Naive thymus-derived CD8-positive, alpha-beta T cell (primary cell): Measurements from ENCODE around the gene CCDC200. TPM values are rescaled to one million over a fixed set of nuclear protein-coding genes. Genes with fewer than 3 reads are reported as not detected.

Experiments used
- ATAC-seq, 2 donors: fragments of 150-1000 bp; cut with Tn5 transposase in 1 of 2; sonication (Bioruptor Pico), chemical (Tn5 transposase) in 1 of 2; 1 replicate in 1 of 2; 2 replicates in 1 of 2; pipeline ENCODE4 v1.10.0; 2021; ENCODE audit warnings: mild to moderate bottlenecking in 2 of 2, moderate library complexity in 2 of 2
- POLR2A ChIA-PET: fragments of 350-600 bp; sonication (Branson Sonifier 250); formaldehyde crosslinking; loops from one replicate; lab custom pipeline; 2021; ENCODE audit warnings: antibody characterized with exemption; lab: Charles Lee
- DNase-seq, 10 donors: peaks; one replicate each; pipeline versions ENCODE4 v3.0.0 to v3.0.0-alpha.2; 2020 to 2022
- H3K27ac Mint-ChIP-seq, 10 donors: one replicate each; pipeline ENCODE4 v1.8.0; 2020 to 2022; ENCODE audit warnings: mild to moderate bottlenecking in 10 of 10, mixed read lengths in 10 of 10, moderate library complexity in 4 of 10, inconsistent platforms in 1 of 10
- H3K27me3 Mint-ChIP-seq, 5 donors: one replicate each; pipeline ENCODE4 v1.8.0; 2021 to 2022; ENCODE audit warnings: mixed read lengths in 5 of 5
- H3K36me3 Mint-ChIP-seq, 3 donors: one replicate each; pipeline ENCODE4 v1.8.0; 2020 to 2022; ENCODE audit warnings: mixed read lengths in 3 of 3, mild to moderate bottlenecking in 2 of 3, inconsistent platforms in 1 of 3
- H3K4me1 Mint-ChIP-seq, 4 donors: one replicate each; pipeline ENCODE4 v1.8.0; 2021 to 2022; ENCODE audit warnings: mixed read lengths in 4 of 4
- H3K4me3 Mint-ChIP-seq, 10 donors: one replicate each; pipeline ENCODE4 v1.8.0; 2020 to 2022; ENCODE audit warnings: mild to moderate bottlenecking in 10 of 10, mixed read lengths in 10 of 10, moderate library complexity in 6 of 10, inconsistent platforms in 1 of 10
- H3K9me3 Mint-ChIP-seq, 9 donors: one replicate each; pipeline ENCODE4 v1.8.0; 2020 to 2022; ENCODE audit warnings: mixed read lengths in 9 of 9, mild to moderate bottlenecking in 3 of 9, inconsistent platforms in 1 of 9, moderate library complexity in 1 of 9
- polyA plus RNA-seq, 3 donors: library from polyadenylated mRNA; unstranded; fragments of 300-500 nt; fragmentation: Illumina TruSeq; gene quantifications; one replicate each; pipeline ENCODE4 v1.2.3, GENCODE V29; 2021
- total RNA-seq, 8 experiments: library from RNA in 2 of 8; stranded (reverse) in 2 of 8; gene quantifications; one replicate each; pipeline ENCODE4 v1.2.3 and lab custom pipeline; 2021 to 2026

Gene CCDC200
- total and polyA plus RNA-seq, 5 experiments from 2014 or later = 0.69 to 2.1 (median 1.1) TPM; not detected in 1

GRCh38 chr17:43226393-43226792 lies 2.0 kb downstream of the CCDC200 start:
- POLR2A ChIA-PET = interaction anchor here (1.4 to 1.8 kb wide), 2 partner anchors 13 to 90 kb away, joined by 3 to 8 read pairs; no protein-coding TSS in a partner anchor
- Mint-ChIP-seq H3K9me3 (no peaks in the 10 kb centered on the region), H3K4me1 (peaks cover 0 to 5% (median 0%) of the 10 kb centered on the region in 4 donors), H3K4me3 (no peak overlapping the region), H3K27ac (no peak overlapping the region), H3K27me3 (no peaks in the 10 kb centered on the region), H3K36me3 (peaks cover 0 to 17% (median 3%) of the 10 kb centered on the region in 3 donors)
- no peak for ATAC-seq
- no peak for DNase-seq

- H3K36me3 Mint-ChIP-seq = peaks cover 0 to 20% (median 3%) of the 10 kb centered on the region in 3 donors
- H3K27ac Mint-ChIP-seq = peak overlapping the region in 2 of 10 donors; percentile 44 to 62
- no peak overlapping the region for H3K4me3 Mint-ChIP-seq
- ATAC-seq = no peak
- POLR2A ChIA-PET = no interaction called here
- DNase-seq = peak in 1 of 10 donors; percentile 12
- no peaks in the 10 kb centered on the region for H3K27me3 Mint-ChIP-seq
- H3K4me1 Mint-ChIP-seq = peaks cover 1 to 6% (median 4%) of the 10 kb centered on the region in 4 donors
- H3K9me3 Mint-ChIP-seq = no peaks in the 10 kb centered on the region
Observed at GRCh38 chr17:43224146-43224705, 4.2 kb downstream of the CCDC200 start.

DNA sequence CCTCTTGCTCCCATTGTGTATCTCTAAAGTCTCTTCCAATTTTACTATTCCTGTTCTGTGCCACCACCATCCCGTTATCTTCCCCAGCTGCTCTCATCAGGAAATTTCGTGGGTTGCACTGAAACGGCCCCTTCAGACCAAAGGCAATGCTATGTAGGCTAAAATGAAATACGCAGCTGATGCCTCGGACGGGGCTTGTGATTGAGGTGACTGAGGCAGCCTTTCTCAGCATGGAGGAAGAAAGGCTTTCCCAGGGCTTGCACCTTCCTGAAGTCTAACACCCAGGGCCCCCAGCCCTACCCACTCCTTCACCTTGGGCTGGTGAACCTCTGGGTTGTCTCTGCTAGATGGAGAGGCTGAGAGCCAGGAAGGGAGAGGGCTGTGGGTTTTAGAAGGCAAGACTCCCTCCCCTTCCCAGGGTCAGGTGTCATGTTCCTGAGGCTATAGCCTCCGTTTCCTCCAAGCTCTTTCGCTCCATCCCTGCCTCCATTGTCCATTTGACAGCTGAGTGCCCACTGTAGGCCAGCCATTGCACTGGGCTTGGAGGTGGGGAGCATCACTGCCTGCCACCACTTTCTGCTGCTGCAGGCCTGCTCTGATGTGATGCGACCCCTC lies 7.8 kb downstream of the CCDC200 start:
- H3K9me3 Mint-ChIP-seq = no peaks in the 10 kb centered on the region
- ATAC-seq (no peak), DNase-seq (no peak)
- H3K36me3 Mint-ChIP-seq = peaks cover 0 to 27% (median 6%) of the 10 kb centered on the region in 3 donors
- peak overlapping the region in 6 of 10 donors; percentile 1 to 87 (median 59) for H3K27ac Mint-ChIP-seq
- no peak overlapping the region for H3K4me3 Mint-ChIP-seq
- POLR2A ChIA-PET = interaction anchor here (1.1 to 12.3 kb wide), 2 partner anchors 95 to 140 kb away, joined by 7 to 189 read pairs; no protein-coding TSS in a partner anchor
- no peaks in the 10 kb centered on the region for H3K27me3 Mint-ChIP-seq
- H3K4me1 Mint-ChIP-seq = peaks cover 17 to 39% (median 29%) of the 10 kb centered on the region in 4 donors

- DNase-seq = no peak
- no peaks in the 10 kb centered on the region for H3K27me3 Mint-ChIP-seq
- POLR2A ChIA-PET = interaction anchor here (0.6 to 12.3 kb wide), 5 partner anchors 28 to 950 kb away, joined by 4 to 189 read pairs (median 5); partner anchors contain the start of gene ASB16
- H3K9me3 Mint-ChIP-seq = no peaks in the 10 kb centered on the region
- peak overlapping the region in 3 of 10 donors; percentile 4 to 7 (median 7) for H3K27ac Mint-ChIP-seq
- H3K4me1 Mint-ChIP-seq = peaks cover 17 to 39% (median 31%) of the 10 kb centered on the region in 4 donors
- H3K36me3 Mint-ChIP-seq = peaks cover 0 to 28% (median 6%) of the 10 kb centered on the region in 3 donors
- no peak overlapping the region for H3K4me3 Mint-ChIP-seq
- ATAC-seq = no peak
Observed at GRCh38 chr17:43219746-43220380, 8.6 kb downstream of the CCDC200 start.

DNA sequence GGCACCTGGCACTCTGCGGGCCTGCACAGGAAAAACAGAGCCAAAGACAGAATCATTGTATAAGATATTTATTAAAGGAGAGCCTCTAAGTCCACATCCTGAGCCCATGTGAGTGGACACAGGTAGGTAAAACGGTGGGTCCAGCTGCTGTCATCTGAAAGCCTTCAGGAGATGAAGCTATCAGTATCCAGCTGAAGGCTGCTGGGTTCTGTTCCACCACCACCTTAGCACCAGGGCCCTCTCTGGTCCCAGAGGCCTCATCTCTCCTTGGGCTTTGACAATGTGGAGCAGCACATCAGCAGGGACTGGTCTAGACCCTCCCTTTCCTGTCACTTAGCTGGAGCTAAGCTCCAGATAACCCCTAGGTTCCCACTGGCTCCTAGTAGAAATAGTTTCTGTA lies 9.4 kb downstream of the CCDC200 start:
- peaks cover 17 to 39% (median 29%) of the 10 kb centered on the region in 4 donors for H3K4me1 Mint-ChIP-seq
- ATAC-seq (no peak), DNase-seq (no peak)
- peak overlapping the region in 9 of 10 donors; percentile 7 to 87 (median 63) for H3K27ac Mint-ChIP-seq
- H3K4me3 Mint-ChIP-seq = peak overlapping the region in 1 of 10 donors; percentile 31
- H3K9me3 Mint-ChIP-seq = no peaks in the 10 kb centered on the region
- peaks cover 0 to 25% (median 3%) of the 10 kb centered on the region in 3 donors for H3K36me3 Mint-ChIP-seq
- H3K27me3 Mint-ChIP-seq = no peaks in the 10 kb centered on the region
- POLR2A ChIA-PET = interaction anchor here (0.8 to 12.3 kb wide), 2 partner anchors 47 to 97 kb away, joined by 3 to 189 read pairs; no protein-coding TSS in a partner anchor

GRCh38 chr17:43217614-43218087 lies 10.8 kb downstream of the CCDC200 start:
- ATAC-seq (peak; percentile 84 to 88), DNase-seq (peak in 3 of 10 donors; percentile 15 to 40 (median 35))
- peaks cover 0 to 18% (median 3%) of the 10 kb centered on the region in 3 donors for H3K36me3 Mint-ChIP-seq
- POLR2A ChIA-PET = interaction anchor here (0.6 to 12.3 kb wide), 7 partner anchors 18 to 320 kb away, joined by 3 to 189 read pairs (median 5); partner anchors contain the start of genes NBR1 and RPL27
- no peaks in the 10 kb centered on the region for H3K9me3 Mint-ChIP-seq
- peaks cover 20 to 53% (median 42%) of the 10 kb centered on the region in 4 donors for H3K4me1 Mint-ChIP-seq
- peak overlapping the region in 7 of 10 donors; percentile 10 to 74 (median 68) for H3K4me3 Mint-ChIP-seq
- peak overlapping the region; percentile 48 to 91 (median 82) for H3K27ac Mint-ChIP-seq
- no peaks in the 10 kb centered on the region for H3K27me3 Mint-ChIP-seq

DNA sequence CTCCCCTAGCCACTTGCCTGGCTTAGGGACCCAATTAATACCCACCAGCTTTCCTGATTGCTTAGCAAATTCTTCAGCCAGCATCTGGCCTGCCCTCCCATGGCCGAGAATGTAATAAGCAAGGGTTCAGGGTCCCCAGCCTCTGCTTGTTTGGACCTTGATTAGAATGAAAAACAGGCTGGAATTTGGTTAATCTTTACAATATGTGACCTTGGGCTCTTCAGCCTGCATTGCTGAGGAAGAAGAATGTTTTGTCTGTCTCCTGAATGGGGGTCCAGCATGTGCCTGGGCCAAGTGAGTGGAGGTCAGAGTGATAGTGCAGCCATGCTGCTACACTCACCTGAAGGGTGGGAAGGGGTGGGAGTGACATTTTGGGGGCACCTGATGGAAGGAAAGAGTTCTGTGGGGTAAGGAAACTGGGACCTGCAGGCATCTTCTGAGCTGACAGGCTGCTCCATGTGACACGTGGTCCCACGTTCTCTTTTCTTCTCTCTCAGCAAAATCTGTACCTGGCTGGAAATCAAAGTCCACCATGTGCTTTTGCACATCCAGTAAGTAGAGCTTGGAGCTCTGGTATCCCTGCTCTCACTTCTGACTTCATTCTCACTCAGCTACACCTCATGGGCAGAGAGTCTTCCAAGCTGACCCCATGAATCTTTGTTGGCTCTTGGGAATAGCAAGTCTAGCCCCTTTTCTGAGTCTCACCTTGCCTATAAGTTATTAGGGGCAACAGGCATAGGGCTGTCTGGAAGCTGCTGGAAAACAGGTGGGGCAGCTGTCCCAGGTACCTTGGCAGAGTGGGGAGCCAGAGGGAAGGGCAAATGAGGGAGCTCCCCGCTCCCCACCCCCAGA lies 11.4 kb downstream of the CCDC200 start:
- POLR2A ChIA-PET = interaction anchor here (0.8 to 12.3 kb wide), 5 partner anchors 17 to 219 kb away, joined by 3 to 189 read pairs (median 5); partner anchors contain the start of genes NBR1 and RPL27

GRCh38 chr17:43216369-43216761 lies 12.1 kb downstream of the CCDC200 start:
- DNase-seq = no peak
- H3K9me3 Mint-ChIP-seq = no peaks in the 10 kb centered on the region
- H3K4me1 Mint-ChIP-seq = peaks cover 28 to 62% (median 52%) of the 10 kb centered on the region in 4 donors
- no peaks in the 10 kb centered on the region for H3K27me3 Mint-ChIP-seq
- no peak for ATAC-seq
- H3K27ac Mint-ChIP-seq = peak overlapping the region in 2 of 10 donors; percentile 71 to 81
- H3K4me3 Mint-ChIP-seq = no peak overlapping the region
- POLR2A ChIA-PET = interaction anchor here (0.6 to 12.3 kb wide), 6 partner anchors 16 to 218 kb away, joined by 3 to 189 read pairs (median 5); partner anchors contain the start of genes RPL27 and VAT1
- peaks cover 0 to 15% (median 3%) of the 10 kb centered on the region in 3 donors for H3K36me3 Mint-ChIP-seq

More for the DNA sequence above, 11.4 kb downstream of the CCDC200 start:
- peak overlapping the region in 2 of 10 donors; percentile 52 to 70 for H3K4me3 Mint-ChIP-seq
- DNase-seq = no peak
- ATAC-seq = no peak
- no peaks in the 10 kb centered on the region for H3K9me3 Mint-ChIP-seq
- no peaks in the 10 kb centered on the region for H3K27me3 Mint-ChIP-seq
- peak overlapping the region in 8 of 10 donors; percentile 48 to 90 (median 82) for H3K27ac Mint-ChIP-seq
- H3K4me1 Mint-ChIP-seq = peaks cover 27 to 60% (median 49%) of the 10 kb centered on the region in 4 donors
- H3K36me3 Mint-ChIP-seq = peaks cover 0 to 15% (median 3%) of the 10 kb centered on the region in 3 donors

DNA sequence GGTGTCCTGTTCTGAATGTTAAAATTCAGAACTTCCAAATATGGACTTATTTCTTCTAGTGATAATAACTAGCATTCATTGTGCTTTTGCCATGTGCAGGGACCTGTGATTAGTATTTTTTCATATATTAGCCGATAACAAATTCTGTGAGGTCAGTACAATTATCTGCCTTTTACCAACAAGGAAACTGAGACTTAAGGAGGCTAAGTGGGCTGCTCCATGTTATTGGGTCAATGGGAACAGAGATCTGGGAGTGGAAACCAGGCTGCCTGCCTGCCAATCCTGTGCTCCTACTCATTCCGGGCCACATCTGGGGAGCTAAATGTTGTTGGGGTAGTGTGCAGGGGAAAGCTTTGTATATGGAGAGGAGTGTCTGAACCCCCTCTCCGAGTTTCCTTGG lies 13.1 kb downstream of the CCDC200 start:
- ATAC-seq (no peak), DNase-seq (no peak)
- Mint-ChIP-seq H3K27ac (peak overlapping the region in 3 of 10 donors; percentile 7 to 82 (median 40)), H3K9me3 (no peaks in the 10 kb centered on the region), H3K36me3 (peaks cover 0 to 16% (median 3%) of the 10 kb centered on the region in 3 donors), H3K4me1 (peaks cover 32 to 70% (median 61%) of the 10 kb centered on the region in 4 donors), H3K4me3 (no peak overlapping the region), H3K27me3 (no peaks in the 10 kb centered on the region)
- POLR2A ChIA-PET = interaction anchor here (0.8 to 12.3 kb wide), 2 partner anchors 44 to 101 kb away, joined by 4 to 189 read pairs; no protein-coding TSS in a partner anchor

DNA sequence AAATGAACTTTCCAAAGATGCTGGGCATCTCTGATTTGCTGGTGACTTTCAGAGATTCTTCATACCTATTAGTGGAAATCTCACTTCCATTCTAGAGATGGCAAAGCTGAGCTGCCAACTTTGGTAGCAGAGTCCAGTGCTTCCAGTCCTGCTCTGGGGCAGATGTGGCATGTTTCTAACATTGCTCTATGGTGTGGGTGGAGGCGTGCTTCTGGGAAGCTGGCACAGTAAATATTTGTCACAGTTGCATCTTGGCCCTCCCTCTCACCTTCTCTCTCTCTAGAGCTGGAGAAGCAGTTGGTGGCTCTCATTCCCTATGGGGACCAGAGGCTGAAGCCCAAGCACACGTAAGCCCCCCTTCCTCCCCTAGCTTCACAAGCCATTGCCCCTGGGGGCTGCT lies 14.9 kb downstream of the CCDC200 start:
- peak overlapping the region in 5 of 10 donors; percentile 62 to 99 (median 98) for H3K4me3 Mint-ChIP-seq
- ATAC-seq (no peak), DNase-seq (no peak)
- peaks cover 4 to 30% (median 8%) of the 10 kb centered on the region in 3 donors for H3K36me3 Mint-ChIP-seq
- POLR2A ChIA-PET = interaction anchor here (0.5 to 12.3 kb wide), 4 partner anchors 12 to 1940 kb away, joined by 3 to 189 read pairs (median 4); no protein-coding TSS in a partner anchor
- peaks cover 30 to 63% (median 55%) of the 10 kb centered on the region in 4 donors for H3K4me1 Mint-ChIP-seq
- H3K27me3 Mint-ChIP-seq = no peaks in the 10 kb centered on the region
- no peaks in the 10 kb centered on the region for H3K9me3 Mint-ChIP-seq
- H3K27ac Mint-ChIP-seq = peak overlapping the region in 8 of 10 donors; percentile 31 to 98 (median 76)
